Neural cell (in vitro differentiated cells): Measurements from ENCODE around the gene STAC2. TPM values are rescaled to one million over a fixed set of nuclear protein-coding genes. Genes with fewer than 3 reads are reported as not detected.

ENCODE experiments used
- H2AFZ ChIP-seq: fragments of 200-600, 300-800 bp; sonication (generic), shearing (Covaris generic); 2 replicates; pipeline ENCODE4 v1.6.0; 2014; ENCODE audit warnings: low read depth, mild to moderate bottlenecking, antibody characterized with exemption, low read length, moderate library complexity
- H3F3A ChIP-seq: fragments of 200-600 bp; shearing (Covaris generic); 2 replicates; pipeline ENCODE4 v1.6.1; 2016; ENCODE audit warnings: mild to moderate bottlenecking, moderate library complexity, mixed read lengths, antibody characterized with exemption, low read length; ENCODE audit not compliant: insufficient read depth, poor library complexity, severe bottlenecking
- H3K27ac ChIP-seq: fragments of 200-600, 300-800 bp; sonication (generic), shearing (Covaris generic); 2 replicates; pipeline ENCODE4 v1.5.1; 2014; ENCODE audit warnings: mild to moderate bottlenecking, low read length, moderate library complexity
- H3K27me3 ChIP-seq: fragments of 300-800, 200-600 bp; sonication (generic), shearing (Covaris generic); 2 replicates; pipeline ENCODE4 v1.6.0; 2014; ENCODE audit warnings: mild to moderate bottlenecking, low read depth, low read length, moderate library complexity; ENCODE audit not compliant: insufficient read depth
- H3K36me3 ChIP-seq: fragments of 300-800, 200-600 bp; sonication (generic), shearing (Covaris generic); 2 replicates; pipeline ENCODE4 v1.5.1; 2014; ENCODE audit warnings: mild to moderate bottlenecking, antibody characterized with exemption, low read length, moderate library complexity; ENCODE audit not compliant: insufficient read depth
- H3K4me2 ChIP-seq: fragments of 300-800, 200-600 bp; sonication (generic), shearing (Covaris generic); 2 replicates; pipeline ENCODE4 v1.6.0; 2014; ENCODE audit warnings: mild to moderate bottlenecking, low read length
- H3K4me3 ChIP-seq: fragments of 300-800, 200-600 bp; sonication (generic), shearing (Covaris generic); 2 replicates; pipeline ENCODE4 v1.5.1; 2014; ENCODE audit warnings: mild to moderate bottlenecking, low read length, moderate library complexity
- H3K79me2 ChIP-seq: fragments of 200-600 bp; shearing (Covaris generic); replicated peaks from 2 replicates; pipeline ENCODE4 v1.6.0; 2014; ENCODE audit warnings: mild to moderate bottlenecking, low read length, moderate library complexity; ENCODE audit not compliant: insufficient read depth
- H3K9ac ChIP-seq: fragments of 300-800, 200-600 bp; sonication (generic), shearing (Covaris generic); 2 replicates; pipeline ENCODE4 v1.6.1; 2016; ENCODE audit warnings: mild to moderate bottlenecking, low read length, mixed read lengths
- H3K9me2 ChIP-seq: fragments of 200-600 bp; shearing (Covaris generic); 2 replicates; pipeline ENCODE4 v1.6.1; 2016; ENCODE audit warnings: mild to moderate bottlenecking, low read length, mixed read lengths; ENCODE audit not compliant: insufficient read depth
- H3K9me3 ChIP-seq: fragments of 200-600, 300-800 bp; sonication (generic), shearing (Covaris generic); 2 replicates; pipeline ENCODE4 v1.6.1; 2016; ENCODE audit warnings: mild to moderate bottlenecking, mixed run types, low read length, moderate library complexity, mixed read lengths
- H4K20me1 ChIP-seq: fragments of 200-600 bp; shearing (Covaris generic); 2 replicates; pipeline ENCODE4 v1.6.1; 2016; ENCODE audit warnings: mild to moderate bottlenecking, mixed run types; ENCODE audit not compliant: insufficient read depth
- EP300 ChIP-seq: fragments of 450-650 bp; conservative IDR thresholded peaks from 2 replicates; pipeline ENCODE4 v1.6.1; 2014; ENCODE audit warnings: antibody characterized with exemption, mild to moderate bottlenecking, moderate library complexity; ENCODE audit not compliant: poor library complexity, severe bottlenecking
- EZH2 ChIP-seq: fragments of 200-600, 300-800 bp; shearing (Covaris generic), sonication (generic); IDR thresholded peaks from 2 replicates; pipeline ENCODE4 v1.6.1; 2014; ENCODE audit warnings: antibody characterized with exemption, low read length, borderline replicate concordance, mild to moderate bottlenecking; ENCODE audit not compliant: insufficient read depth, poor library complexity, severe bottlenecking
- MXI1 ChIP-seq: fragments of 450-650 bp; conservative IDR thresholded peaks from 2 replicates; pipeline ENCODE4 v1.6.1; 2014; ENCODE audit warnings: antibody characterized with exemption, mild to moderate bottlenecking; ENCODE audit not compliant: poor library complexity, severe bottlenecking
- POLR2AphosphoS5 ChIP-seq: IDR thresholded peaks from 2 replicates; pipeline ENCODE4 v1.6.1; 2012
- RAD21 ChIP-seq: fragments of 450-650 bp; conservative IDR thresholded peaks from 2 replicates; pipeline ENCODE4 v1.6.1; 2014; ENCODE audit warnings: antibody characterized with exemption, mild to moderate bottlenecking, moderate library complexity
- SMC3 ChIP-seq: fragments of 450-650 bp; conservative IDR thresholded peaks from 2 replicates; pipeline ENCODE4 v1.6.1; 2014; ENCODE audit warnings: antibody characterized with exemption, mild to moderate bottlenecking, moderate library complexity; ENCODE audit not compliant: poor library complexity
- TAF1 ChIP-seq: IDR thresholded peaks from 2 replicates; pipeline ENCODE4 v1.6.1; 2012; ENCODE audit warnings: low read depth
- polyA plus RNA-seq: library from polyadenylated mRNA; depleted of rRNA; stranded (reverse); fragments of >200 nt; gene quantifications from 2 replicates; pipeline ENCODE4 v1.2.3, GENCODE V29; 2014
- TF ChIP-seq, protein P1 (sequence below): IDR thresholded peaks from 2 replicates; pipeline ENCODE4 v1.6.1; 2012; ENCODE audit warnings: borderline replicate concordance
- TF ChIP-seq, protein P2 (sequence below): fragments of 450-650 bp; IDR thresholded peaks from 2 replicates; pipeline ENCODE4 v1.5.1; 2014; ENCODE audit warnings: antibody characterized with exemption, mild to moderate bottlenecking, moderate library complexity; ENCODE audit not compliant: poor library complexity, severe bottlenecking

STAC2 gene
- polyA plus RNA-seq, 1 donor from 2014 or later, result not detected

GRCh38 chr17:39225959-39226683 lies 376 bp upstream of the STAC2 start:
- Histone ChIP-seq H3K27me3 (peaks cover 38% of the 10 kb centered on the region), H2AFZ (no peak overlapping the region)

GRCh38 chr17:39224778-39225307 lies 902 bp downstream of the STAC2 start:
- Histone ChIP-seq H3K36me3 (no peaks in the 10 kb centered on the region), H3K9ac (peak overlapping the region; percentile 16), H4K20me1 (no peaks in the 10 kb centered on the region), H2AFZ (no peak overlapping the region), H3F3A (no peaks in the 10 kb centered on the region), H3K79me2 (no peaks in the 10 kb centered on the region), H3K9me2 (no peaks in the 10 kb centered on the region), H3K27me3 (peaks cover 38% of the 10 kb centered on the region), H3K27ac (no peak overlapping the region), H3K4me3 (peak overlapping the region; percentile 67), H3K4me2 (no peak overlapping the region), H3K9me3 (no peaks in the 10 kb centered on the region)
- peak; percentile 45 for TF ChIP-seq EZH2
- TF ChIP-seq, protein P1, sequence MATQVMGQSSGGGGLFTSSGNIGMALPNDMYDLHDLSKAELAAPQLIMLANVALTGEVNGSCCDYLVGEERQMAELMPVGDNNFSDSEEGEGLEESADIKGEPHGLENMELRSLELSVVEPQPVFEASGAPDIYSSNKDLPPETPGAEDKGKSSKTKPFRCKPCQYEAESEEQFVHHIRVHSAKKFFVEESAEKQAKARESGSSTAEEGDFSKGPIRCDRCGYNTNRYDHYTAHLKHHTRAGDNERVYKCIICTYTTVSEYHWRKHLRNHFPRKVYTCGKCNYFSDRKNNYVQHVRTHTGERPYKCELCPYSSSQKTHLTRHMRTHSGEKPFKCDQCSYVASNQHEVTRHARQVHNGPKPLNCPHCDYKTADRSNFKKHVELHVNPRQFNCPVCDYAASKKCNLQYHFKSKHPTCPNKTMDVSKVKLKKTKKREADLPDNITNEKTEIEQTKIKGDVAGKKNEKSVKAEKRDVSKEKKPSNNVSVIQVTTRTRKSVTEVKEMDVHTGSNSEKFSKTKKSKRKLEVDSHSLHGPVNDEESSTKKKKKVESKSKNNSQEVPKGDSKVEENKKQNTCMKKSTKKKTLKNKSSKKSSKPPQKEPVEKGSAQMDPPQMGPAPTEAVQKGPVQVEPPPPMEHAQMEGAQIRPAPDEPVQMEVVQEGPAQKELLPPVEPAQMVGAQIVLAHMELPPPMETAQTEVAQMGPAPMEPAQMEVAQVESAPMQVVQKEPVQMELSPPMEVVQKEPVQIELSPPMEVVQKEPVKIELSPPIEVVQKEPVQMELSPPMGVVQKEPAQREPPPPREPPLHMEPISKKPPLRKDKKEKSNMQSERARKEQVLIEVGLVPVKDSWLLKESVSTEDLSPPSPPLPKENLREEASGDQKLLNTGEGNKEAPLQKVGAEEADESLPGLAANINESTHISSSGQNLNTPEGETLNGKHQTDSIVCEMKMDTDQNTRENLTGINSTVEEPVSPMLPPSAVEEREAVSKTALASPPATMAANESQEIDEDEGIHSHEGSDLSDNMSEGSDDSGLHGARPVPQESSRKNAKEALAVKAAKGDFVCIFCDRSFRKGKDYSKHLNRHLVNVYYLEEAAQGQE, result no peak

More at GRCh38 chr17:39225959-39226683, 376 bp upstream of the STAC2 start:
- peak overlapping the region; percentile 23 for H3K9ac ChIP-seq
- no peak overlapping the region for H3K27ac ChIP-seq
- no peaks in the 10 kb centered on the region for H3F3A ChIP-seq
- H4K20me1 ChIP-seq, result no peaks in the 10 kb centered on the region
- no peaks in the 10 kb centered on the region for H3K79me2 ChIP-seq
- peak overlapping the region; percentile 67 for H3K4me3 ChIP-seq
- no peaks in the 10 kb centered on the region for H3K9me2 ChIP-seq
- H3K36me3 ChIP-seq, result no peaks in the 10 kb centered on the region
- TF ChIP-seq POLR2AphosphoS5 (no peak), MXI1 (no peak), EP300 (no peak), SMC3 (no peak)
- no peaks in the 10 kb centered on the region for H3K9me3 ChIP-seq
- H3K4me2 ChIP-seq, result peak overlapping the region; percentile 48

DNA sequence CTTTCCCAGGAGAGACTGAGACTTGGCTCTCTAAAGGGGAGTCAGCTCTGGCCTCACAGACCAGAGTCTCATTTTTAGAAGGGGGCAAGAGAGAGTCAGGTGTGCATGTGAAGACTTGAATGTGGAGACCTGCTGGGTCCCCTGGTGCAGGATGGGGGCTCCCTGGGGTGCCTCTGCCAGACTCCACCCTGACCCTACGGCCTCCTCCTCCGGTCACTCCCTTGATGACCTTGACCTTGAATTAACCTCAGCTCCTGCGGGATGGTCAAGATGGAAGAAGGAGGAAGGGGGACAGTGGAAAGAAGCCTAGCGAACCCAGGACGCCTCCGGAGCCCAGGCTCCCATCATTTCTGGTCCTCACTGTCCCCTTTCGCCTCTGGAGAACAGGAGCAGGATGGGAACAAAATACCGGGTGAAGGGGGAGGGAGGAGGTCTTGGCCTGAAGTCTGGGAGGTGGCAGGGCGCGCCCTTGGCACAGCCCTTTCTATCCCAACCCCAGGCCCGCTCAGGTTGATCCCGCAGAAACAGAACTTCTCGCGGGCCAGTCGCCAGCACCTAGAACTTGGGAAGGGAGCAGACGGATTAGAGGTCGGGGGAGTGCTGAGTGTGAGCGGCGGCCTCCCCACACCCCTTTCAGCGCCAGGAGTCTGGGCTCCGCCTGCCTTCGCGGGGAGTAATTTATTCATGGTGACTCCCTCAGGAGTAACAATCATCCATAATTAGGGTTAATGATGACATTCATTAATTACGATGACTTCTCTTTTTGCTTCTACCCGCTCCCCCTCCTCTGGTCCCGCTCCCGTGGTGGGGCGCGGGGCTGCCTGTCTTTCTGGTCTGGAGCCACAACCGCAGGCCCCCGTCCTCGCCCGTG lies 1.6 kb downstream of the STAC2 start:
- Histone ChIP-seq H3K27me3 (peaks cover 38% of the 10 kb centered on the region), H3K36me3 (no peaks in the 10 kb centered on the region), H3K9me3 (no peaks in the 10 kb centered on the region), H3K27ac (no peak overlapping the region), H2AFZ (no peak overlapping the region), H4K20me1 (no peaks in the 10 kb centered on the region), H3K9me2 (no peaks in the 10 kb centered on the region), H3K4me3 (peak overlapping the region; percentile 67), H3K4me2 (no peak overlapping the region), H3K9ac (no peak overlapping the region), H3K79me2 (no peaks in the 10 kb centered on the region), H3F3A (no peaks in the 10 kb centered on the region)
- TF ChIP-seq TAF1 (no peak), RAD21 (no peak), EP300 (no peak), POLR2AphosphoS5 (no peak), MXI1 (no peak), SMC3 (no peak), EZH2 (no peak)
- TF ChIP-seq, protein P1, result no peak
- TF ChIP-seq, protein P2, sequence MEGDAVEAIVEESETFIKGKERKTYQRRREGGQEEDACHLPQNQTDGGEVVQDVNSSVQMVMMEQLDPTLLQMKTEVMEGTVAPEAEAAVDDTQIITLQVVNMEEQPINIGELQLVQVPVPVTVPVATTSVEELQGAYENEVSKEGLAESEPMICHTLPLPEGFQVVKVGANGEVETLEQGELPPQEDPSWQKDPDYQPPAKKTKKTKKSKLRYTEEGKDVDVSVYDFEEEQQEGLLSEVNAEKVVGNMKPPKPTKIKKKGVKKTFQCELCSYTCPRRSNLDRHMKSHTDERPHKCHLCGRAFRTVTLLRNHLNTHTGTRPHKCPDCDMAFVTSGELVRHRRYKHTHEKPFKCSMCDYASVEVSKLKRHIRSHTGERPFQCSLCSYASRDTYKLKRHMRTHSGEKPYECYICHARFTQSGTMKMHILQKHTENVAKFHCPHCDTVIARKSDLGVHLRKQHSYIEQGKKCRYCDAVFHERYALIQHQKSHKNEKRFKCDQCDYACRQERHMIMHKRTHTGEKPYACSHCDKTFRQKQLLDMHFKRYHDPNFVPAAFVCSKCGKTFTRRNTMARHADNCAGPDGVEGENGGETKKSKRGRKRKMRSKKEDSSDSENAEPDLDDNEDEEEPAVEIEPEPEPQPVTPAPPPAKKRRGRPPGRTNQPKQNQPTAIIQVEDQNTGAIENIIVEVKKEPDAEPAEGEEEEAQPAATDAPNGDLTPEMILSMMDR, result no peak
